Testis (tissue), 2 donors: Measurements from ENCODE around the gene FIGN.

ENCODE experiments used
- POLR2A ChIP-seq: fragments of 450-650 bp; IDR thresholded peaks from one replicate; pipeline ENCODE4 v1.6.1; 2017; ENCODE audit warnings: antibody characterized with exemption, mild to moderate bottlenecking, moderate library complexity
- TF ChIP-seq, protein P1 (sequence below), 3 experiments: fragments of 450-650 bp in 2 of 3; fragments of 200-600 bp in 1 of 3; sonication (generic) in 1 of 3; IDR thresholded peaks; one replicate each; pipeline ENCODE4 v1.5.1; 2016 to 2019; ENCODE audit warnings: antibody characterized with exemption in 3 of 3, mild to moderate bottlenecking in 2 of 3, moderate library complexity in 1 of 3

DNA sequence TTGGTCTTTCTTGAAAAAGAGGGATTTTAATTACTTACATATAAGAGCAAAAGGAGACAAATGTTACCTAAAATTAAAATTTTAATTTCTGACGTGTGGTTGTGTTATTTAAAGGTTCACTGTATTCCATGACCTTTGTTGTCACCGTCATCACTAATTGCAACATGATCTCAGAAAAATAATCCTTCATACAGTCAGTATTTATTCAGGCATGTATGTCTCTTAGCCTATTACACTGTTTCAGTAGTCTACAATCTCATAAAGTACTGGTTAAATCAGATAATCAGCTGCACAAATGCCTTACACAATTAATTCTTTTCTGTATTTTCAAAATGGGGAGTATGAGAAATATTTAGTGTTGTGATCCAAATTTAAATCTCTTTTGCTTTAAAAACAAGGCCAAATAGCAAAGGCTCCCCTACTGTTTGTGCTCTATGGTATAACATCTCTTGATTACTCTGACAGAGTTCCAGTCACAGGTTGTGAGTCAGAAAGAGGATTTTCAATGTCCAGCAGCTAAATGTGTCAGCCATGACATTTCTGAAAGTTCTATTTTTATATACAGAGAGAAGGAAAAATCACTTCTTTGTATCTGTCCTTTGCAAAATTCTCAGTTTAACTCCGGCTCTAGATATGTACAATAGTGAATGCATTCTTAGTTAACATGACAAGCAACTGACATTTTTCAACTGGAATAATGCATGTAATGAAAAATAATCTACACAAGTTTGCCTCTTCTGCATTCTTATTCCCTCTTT lies 184.0 kb downstream of the FIGN start:
- TF ChIP-seq, protein P1, sequence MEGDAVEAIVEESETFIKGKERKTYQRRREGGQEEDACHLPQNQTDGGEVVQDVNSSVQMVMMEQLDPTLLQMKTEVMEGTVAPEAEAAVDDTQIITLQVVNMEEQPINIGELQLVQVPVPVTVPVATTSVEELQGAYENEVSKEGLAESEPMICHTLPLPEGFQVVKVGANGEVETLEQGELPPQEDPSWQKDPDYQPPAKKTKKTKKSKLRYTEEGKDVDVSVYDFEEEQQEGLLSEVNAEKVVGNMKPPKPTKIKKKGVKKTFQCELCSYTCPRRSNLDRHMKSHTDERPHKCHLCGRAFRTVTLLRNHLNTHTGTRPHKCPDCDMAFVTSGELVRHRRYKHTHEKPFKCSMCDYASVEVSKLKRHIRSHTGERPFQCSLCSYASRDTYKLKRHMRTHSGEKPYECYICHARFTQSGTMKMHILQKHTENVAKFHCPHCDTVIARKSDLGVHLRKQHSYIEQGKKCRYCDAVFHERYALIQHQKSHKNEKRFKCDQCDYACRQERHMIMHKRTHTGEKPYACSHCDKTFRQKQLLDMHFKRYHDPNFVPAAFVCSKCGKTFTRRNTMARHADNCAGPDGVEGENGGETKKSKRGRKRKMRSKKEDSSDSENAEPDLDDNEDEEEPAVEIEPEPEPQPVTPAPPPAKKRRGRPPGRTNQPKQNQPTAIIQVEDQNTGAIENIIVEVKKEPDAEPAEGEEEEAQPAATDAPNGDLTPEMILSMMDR (IDR thresholded peaks at IDR 0.05), result no peak
- TF ChIP-seq POLR2A, result no peak
